ENCODE data around the gene FAM118B.

DNA sequence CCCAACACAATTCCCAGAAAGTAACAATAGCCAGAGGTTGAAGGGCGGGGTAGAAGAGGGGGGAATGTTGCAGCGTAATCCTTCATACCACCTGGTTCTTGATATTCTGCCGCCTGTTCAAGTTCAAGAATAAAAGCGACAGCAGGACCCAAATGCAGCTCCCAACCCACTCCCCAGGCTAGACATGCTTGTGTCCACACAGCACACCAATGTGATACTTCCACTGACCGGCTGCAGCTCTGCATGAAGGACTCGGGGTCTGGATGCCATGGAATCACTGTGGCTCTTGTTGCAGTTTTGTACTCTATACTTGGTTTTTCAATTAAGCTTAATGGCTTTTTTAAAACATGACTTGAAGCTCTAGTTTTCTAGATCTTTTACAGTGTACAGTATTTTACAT, 50.6 kb downstream of the FAM118B start:
- TF ChIP-seq, protein P1, sequence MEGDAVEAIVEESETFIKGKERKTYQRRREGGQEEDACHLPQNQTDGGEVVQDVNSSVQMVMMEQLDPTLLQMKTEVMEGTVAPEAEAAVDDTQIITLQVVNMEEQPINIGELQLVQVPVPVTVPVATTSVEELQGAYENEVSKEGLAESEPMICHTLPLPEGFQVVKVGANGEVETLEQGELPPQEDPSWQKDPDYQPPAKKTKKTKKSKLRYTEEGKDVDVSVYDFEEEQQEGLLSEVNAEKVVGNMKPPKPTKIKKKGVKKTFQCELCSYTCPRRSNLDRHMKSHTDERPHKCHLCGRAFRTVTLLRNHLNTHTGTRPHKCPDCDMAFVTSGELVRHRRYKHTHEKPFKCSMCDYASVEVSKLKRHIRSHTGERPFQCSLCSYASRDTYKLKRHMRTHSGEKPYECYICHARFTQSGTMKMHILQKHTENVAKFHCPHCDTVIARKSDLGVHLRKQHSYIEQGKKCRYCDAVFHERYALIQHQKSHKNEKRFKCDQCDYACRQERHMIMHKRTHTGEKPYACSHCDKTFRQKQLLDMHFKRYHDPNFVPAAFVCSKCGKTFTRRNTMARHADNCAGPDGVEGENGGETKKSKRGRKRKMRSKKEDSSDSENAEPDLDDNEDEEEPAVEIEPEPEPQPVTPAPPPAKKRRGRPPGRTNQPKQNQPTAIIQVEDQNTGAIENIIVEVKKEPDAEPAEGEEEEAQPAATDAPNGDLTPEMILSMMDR (IDR thresholded peaks at IDR 0.05): no peak
- TF ChIP-seq EP300 (IDR thresholded peaks at IDR 0.05) (no peak), POLR2A (IDR thresholded peaks at IDR 0.05) (no peak)
